Germinal center (tissue), 1 donor: ENCODE results near the gene DMRTA2.
"Not testable (repeated sequence)": the region's sequence is repeated elsewhere in the genome, so short reads cannot be mapped to it uniquely, and the experiment has no call there.

ENCODE experiments used
- DNase-seq: peaks from one replicate; pipeline ENCODE4 v3.0.0; 2012; ENCODE audit warnings: mixed read lengths, low spot score

The DMRTA2 gene

GRCh38 chr1:50381551-50381950 is 41.7 kb downstream of the DMRTA2 start:
- not testable (repeated sequence) for DNase-seq

GRCh38 chr1:50378770-50379169 is 44.5 kb downstream of the DMRTA2 start:
- DNase-seq, result no peak

- no peak for DNase-seq
Observed at GRCh38 chr1:50373532-50373931, 49.7 kb downstream of the DMRTA2 start.

GRCh38 chr1:50371749-50372148 is 51.5 kb downstream of the DMRTA2 start:
- DNase-seq, result no peak

- no peak for DNase-seq
Observed at GRCh38 chr1:50369830-50370229, 53.4 kb downstream of the DMRTA2 start.

GRCh38 chr1:50369008-50369634 is 54.1 kb downstream of the DMRTA2 start:
- no peak for DNase-seq

- DNase-seq, result peak; percentile 55
Observed at GRCh38 chr1:50368179-50369007, 54.9 kb downstream of the DMRTA2 start.
